GM15510 (cell line): ENCODE results near the gene KLHL14.

Experiments
- POLR2A ChIP-seq: IDR thresholded peaks from 3 replicates; pipeline ENCODE4 v1.6.1; 2011; ENCODE audit warnings: borderline replicate concordance; ENCODE audit not compliant: insufficient read length; ENCODE audit errors: extremely low read depth

The KLHL14 gene

DNA sequence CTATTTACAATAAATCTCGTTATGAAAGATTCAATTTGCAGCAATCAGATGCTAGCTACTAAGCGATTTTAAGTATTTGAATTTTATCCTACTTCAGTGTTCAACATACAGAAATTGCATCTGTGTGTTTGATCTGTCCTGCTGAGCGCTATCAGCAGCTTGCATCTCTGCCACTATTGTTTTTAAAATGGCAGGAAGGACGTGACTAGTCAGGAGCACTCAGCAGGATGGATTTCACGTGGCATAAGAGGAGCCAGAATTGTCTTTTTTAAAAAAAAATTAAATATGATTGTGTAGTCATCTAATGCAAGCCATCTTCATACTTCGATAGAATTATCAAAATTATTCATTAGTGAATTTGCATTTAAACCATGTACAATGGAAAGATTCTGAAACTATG lies 2.8 kb upstream of the KLHL14 start:
- no peak for TF ChIP-seq POLR2A

DNA sequence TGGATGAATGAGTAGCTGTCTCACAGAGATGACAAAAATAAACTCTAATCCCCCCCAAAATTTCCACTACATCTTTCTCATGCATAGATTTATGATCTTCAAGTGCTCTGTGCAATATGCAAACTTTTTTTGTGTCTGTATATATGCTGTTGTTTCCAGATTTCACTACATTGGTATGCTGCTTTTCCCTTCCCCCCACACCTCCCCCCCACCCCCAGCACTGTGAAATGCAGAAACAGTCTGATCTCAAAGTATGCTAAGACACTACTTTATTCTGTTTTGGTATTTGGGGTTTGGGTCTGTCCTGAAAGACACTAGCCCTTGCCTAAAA lies 524 bp upstream of the KLHL14 start:
- no peak for TF ChIP-seq POLR2A

DNA sequence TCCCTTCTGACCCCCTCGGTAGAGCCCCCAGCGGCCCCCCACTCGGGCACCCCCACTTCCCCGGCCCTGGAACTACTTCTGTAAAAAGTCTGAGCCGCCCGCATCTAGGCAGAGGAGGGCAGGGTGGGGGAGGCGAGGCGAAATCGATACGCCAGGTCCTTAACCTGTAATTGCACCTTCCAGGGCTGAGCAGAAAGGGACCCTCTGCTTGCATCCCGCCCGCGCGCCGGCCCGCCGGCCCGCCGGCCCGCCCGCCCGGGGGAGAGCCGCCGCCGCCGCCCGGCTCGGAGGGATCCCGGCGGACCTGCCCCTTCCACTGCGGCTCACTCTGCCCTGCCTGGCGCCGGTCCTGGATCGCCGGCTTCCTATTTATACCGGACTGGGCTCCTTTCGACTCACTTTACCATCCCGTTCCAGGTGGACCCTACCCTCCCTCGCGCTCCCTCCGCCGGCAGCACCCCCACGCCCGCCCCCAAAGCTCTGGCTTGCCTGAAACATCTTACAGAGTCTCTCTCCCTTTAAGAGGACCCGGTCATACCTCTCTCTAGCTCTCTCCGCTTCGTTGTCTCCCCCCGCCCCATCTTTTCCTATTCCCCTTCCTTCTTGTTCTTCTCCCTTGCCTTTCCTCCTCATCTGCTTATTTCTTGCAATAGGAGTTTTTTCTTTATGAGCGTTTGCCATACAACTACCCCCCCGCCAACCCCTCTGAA lies 797 bp downstream of the KLHL14 start:
- no peak for TF ChIP-seq POLR2A

DNA sequence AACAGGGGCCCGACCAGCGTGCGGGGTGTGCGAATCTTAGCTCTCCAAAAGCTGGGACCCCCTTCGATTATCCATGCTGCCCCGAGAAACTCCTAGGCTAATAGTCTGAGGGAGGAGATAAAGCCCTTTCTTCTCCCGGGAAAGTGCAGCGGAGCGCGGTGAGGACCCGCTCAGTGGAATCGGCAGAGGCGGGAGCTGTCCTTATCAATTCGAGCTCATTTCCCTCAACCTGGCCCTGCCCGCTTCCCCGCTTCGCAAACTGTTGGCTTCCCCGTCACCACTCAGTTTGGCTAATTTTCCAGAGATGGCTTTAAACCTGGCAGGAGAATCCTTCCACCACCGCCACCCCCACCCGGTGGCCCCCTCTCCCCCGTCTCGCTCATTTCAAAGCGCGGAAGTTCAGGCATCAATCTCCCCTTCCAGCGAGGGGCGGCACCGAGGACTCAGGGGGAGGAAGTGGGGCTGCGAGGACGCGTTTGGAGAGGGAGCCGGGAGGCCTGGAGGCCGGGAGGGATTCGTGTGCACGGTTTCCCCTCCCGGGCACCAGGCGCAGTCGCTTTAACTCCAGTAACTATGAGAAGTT lies 1.6 kb downstream of the KLHL14 start:
- TF ChIP-seq POLR2A, result no peak

DNA sequence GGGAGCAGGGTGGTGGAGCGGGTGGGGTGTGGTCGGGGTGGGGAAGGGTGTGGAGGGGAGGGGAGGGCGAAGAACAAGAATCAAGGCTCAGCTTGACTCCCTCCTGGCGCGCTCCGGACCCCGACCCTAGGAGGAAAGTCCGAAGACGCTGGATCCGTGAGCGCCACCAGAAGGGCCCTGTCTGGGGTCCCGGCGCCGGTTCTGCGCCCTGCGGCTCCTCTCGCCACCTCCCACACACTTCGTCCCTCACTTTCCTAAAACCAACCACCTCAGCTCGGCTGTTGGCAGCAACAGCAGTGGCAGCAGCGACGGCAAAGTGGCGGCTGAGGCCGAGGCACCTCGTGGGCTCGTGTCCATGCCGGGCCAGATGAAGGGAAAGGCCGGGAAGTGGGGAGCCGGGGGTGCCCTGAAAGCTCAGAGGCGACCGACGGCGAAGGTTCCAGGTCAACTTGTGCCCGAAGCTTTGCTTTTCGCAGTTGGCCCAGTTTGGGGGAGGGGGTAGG lies 2.1 kb downstream of the KLHL14 start:
- TF ChIP-seq POLR2A, result no peak

DNA sequence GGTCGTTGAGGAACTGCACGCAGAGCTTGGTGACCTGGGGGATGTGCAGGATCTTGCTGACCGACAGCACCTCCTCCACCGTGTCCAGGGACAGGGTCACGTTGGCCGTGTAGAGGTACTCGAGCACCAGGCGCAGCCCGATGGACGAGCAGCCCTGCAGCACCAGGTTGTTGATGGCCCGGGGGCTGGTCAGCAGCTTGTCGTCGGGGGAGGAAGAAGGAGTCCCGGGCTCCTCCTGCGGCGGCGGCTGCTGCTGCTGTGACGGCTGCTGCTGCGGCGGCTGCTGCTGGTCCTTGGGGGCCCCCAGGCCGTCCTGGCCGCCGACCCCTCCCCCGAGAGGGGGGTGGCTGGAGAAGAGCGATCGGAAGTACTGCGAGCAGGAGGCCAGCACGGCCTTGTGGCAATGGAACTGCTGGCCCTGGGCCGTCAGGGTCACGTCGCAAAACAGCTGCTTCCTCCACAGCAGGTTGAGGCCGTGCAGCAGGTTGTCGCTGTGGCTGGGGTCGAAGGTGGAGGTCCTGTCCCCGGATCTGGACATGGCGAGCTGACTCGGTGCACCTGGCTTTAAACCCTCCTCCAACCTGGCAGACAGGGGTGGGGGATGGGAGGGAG lies 2.7 kb downstream of the KLHL14 start:
- no peak for TF ChIP-seq POLR2A

DNA sequence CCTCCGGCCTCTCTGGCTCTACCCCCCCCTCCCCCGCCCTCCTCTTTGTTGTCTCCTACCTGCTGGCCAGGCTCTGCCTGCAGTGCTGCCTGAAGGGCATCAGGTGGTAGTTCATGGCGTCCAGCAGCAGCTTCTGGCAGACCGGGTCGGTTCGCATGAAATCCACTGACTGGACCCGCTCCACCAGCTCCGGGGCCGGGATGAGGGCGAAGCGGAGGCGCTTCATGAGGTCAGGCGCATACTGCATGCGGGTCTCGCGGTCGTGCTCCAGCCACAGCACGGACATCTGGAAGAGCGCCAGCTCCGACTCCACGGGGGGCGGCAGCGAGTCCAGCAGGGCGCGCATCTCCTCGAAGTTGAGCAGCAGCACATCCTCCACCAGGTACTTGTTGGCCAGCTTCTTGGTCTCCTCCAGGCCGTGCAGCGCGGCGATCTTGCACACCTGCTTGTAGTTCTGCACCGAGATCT lies 3.2 kb downstream of the KLHL14 start:
- TF ChIP-seq POLR2A, result no peak

DNA sequence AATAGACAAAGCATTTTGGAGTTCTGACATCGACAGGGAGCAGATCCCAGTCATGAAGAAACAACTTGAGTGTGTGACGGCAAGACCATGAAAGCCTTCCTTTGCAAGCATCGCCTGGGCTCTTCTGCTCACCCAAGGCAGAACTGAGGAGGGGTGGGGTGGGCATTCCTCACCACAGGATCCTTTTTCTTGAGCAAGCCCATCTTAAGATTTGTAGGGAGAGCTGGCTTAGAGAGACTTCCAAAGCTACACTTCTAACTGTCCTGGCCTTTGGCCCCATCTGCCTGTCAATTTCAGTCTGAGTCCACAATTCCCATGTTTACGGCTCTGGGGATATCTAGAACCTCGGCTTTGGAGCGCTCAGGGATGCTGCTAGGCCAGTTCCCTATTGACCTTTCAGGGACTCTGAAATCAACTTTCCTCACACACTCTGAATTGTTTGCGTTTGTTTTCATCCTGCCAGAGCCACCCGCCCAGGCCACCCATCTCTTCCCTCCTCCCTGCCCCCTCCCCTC lies 3.7 kb downstream of the KLHL14 start:
- TF ChIP-seq POLR2A, result no peak

DNA sequence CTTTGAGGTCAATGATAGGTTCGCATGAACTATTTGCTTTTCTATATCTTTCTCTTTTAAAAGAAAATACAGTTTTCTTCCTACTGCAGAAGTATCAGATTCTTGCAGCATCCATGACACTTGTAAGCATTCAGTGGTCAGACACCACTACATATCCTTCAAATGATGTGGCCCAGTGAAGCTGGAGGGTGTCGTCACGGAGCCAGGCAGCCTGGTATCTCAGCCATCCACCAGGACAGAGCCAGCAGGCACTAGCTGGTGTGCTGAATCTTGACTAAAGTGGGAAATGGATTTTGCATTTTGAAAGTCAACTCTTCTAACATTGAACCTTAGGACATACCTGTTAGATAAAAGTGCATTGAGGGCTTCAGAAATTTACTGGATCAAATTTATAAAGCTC lies 5.4 kb downstream of the KLHL14 start:
- TF ChIP-seq POLR2A, result no peak

DNA sequence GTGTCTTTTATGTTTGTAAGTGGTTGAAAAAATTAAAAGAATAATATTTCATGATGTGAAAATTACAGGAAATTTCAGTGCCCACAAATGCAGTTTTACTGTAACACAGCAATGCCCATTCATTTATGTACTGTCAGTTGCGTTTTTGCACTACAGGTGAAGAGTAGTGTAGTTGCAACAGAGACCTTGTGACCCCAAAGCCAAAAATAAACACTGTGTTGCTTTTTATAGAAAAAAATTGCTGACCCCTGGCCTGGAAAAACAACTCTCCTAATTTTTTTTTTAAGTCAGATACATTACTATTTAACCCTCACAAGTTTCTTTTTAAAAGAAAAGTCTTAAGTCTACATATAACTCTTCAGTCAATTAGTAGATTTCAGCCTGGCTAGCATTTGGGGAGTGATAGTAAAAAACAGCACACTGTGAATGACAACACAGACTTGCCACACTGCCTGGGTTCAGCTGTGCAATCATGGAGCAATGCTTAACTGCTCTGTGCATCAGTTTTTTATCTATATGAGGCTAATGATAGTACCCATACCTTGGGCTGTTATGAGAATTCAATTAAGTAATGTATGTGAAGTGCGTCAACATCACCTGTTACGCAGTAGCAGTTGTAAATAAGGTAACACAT lies 8.1 kb downstream of the KLHL14 start:
- no peak for TF ChIP-seq POLR2A

DNA sequence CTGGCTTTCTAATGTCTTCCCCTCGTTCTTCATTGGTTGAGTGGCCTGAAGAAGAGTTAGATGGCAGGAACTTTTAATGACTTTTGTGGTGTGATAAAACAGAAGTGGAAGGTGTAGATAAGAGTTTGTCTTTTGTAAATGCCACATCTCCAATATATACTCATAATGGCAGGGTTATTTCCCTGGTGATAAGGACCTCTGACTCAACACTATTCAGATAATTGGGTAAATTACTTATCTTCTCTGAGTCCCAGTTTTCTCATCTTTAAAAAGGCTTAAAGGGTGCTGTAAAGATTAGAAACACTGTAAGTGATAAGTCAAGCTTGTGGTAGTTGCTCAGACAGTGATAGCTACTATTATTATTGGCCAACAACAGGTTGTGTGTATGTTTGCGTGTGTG lies 9.5 kb downstream of the KLHL14 start:
- TF ChIP-seq POLR2A, result no peak

DNA sequence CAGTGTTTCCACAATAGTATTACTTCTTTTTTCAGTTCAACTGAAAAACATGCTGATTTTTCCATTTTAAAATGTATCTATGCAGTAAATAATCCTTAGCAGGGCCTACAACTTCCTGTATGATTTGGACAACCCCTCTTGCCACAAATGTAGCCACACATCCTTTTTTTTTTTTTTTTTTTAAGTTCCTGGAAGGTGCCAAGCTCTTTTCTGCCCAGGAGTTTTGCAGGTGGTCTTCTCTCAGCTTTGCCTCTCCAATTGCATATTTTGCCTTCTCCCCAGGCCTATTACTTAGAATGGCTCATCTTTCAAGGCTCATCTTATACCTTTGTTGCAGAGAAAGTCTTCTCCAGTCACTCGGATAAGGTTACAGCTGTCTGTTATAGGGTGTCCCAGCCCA lies 11.6 kb downstream of the KLHL14 start:
- no peak for TF ChIP-seq POLR2A

DNA sequence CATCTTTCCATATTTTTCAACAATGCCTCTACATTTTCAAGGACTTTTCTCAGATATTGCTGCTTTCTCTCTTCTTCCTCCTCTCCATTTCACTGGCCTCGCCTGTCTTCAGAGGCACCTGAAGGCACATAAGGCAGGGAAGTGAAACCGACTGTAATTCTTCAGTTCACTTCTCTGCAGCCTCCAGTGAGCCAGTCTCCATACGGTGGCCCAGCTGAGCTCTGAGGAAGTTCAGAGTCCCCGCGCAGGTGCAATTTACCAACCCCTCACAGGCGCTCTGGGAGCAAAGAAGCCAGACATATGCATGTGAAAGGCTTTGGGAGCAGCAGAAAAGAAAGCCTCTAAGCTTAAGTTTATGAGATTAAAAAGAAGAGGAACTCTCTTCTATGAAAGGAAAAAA lies 12.4 kb downstream of the KLHL14 start:
- no peak for TF ChIP-seq POLR2A

DNA sequence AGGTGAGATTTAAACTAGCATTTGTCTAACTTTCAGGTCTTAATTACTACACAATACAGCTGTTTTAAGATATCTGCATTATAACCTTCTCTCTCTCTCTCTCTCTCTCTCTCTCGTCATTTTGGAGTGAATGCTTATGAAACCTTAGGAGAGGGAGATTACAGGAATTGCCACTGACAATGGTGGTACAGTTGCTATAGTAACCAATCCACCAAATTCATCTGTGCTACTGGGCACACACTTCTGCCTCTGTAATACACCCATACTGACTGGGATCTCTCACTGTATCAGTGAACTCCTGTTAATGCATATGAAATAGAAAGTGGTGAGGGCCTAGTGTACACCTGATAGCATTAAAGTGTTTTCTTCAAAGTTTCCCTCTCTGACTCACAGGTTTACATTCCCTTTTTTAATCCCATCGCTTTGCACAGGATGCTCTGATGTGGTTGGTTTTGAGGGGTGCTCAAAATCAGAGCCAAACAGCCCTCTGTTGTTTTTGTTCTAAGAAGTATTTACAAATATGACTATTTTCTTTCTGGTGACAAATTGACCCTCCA lies 13.1 kb downstream of the KLHL14 start:
- TF ChIP-seq POLR2A, result no peak
